GM12865 (cell line): ENCODE results near the gene NDUFB7.
"Not testable (repeated sequence)": the region's sequence is repeated elsewhere in the genome, so short reads cannot be mapped to it uniquely, and the experiment has no call there.

Experiments used
- DNase-seq: peaks from one replicate; pipeline ENCODE4 v3.0.0; 2010; ENCODE audit warnings: low read depth
- H3K4me3 ChIP-seq: 2 replicates; pipeline ENCODE4 v1.5.1; 2011; ENCODE audit warnings: mild to moderate bottlenecking, low read depth, low read length, control low read depth
- TF ChIP-seq, protein P1 (sequence below): IDR thresholded peaks from 2 replicates; pipeline ENCODE4 v1.5.1; 2011; ENCODE audit warnings: low read length, control low read depth, low read depth, inconsistent platforms; ENCODE audit not compliant: insufficient read depth; ENCODE audit errors: missing control alignments

NDUFB7 gene

GRCh38 chr19:14556662-14557188 lies 15.1 kb downstream of the NDUFB7 start:
- TF ChIP-seq, protein P1, sequence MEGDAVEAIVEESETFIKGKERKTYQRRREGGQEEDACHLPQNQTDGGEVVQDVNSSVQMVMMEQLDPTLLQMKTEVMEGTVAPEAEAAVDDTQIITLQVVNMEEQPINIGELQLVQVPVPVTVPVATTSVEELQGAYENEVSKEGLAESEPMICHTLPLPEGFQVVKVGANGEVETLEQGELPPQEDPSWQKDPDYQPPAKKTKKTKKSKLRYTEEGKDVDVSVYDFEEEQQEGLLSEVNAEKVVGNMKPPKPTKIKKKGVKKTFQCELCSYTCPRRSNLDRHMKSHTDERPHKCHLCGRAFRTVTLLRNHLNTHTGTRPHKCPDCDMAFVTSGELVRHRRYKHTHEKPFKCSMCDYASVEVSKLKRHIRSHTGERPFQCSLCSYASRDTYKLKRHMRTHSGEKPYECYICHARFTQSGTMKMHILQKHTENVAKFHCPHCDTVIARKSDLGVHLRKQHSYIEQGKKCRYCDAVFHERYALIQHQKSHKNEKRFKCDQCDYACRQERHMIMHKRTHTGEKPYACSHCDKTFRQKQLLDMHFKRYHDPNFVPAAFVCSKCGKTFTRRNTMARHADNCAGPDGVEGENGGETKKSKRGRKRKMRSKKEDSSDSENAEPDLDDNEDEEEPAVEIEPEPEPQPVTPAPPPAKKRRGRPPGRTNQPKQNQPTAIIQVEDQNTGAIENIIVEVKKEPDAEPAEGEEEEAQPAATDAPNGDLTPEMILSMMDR = peak; percentile 98
- DNase-seq = peak; percentile 91
- H3K4me3 ChIP-seq = no peak overlapping the region

GRCh38 chr19:14555918-14556661 lies 15.8 kb downstream of the NDUFB7 start:
- no peak overlapping the region for H3K4me3 ChIP-seq
- TF ChIP-seq, protein P1 = no peak
- no peak for DNase-seq

- TF ChIP-seq, protein P1 = no peak
- no peak for DNase-seq
- H3K4me3 ChIP-seq = no peak overlapping the region
Observed at GRCh38 chr19:14554382-14554812, 17.5 kb downstream of the NDUFB7 start.

GRCh38 chr19:14553939-14554243 lies 18.0 kb downstream of the NDUFB7 start:
- DNase-seq = no peak
- no peak overlapping the region for H3K4me3 ChIP-seq
- TF ChIP-seq, protein P1 = no peak

DNA sequence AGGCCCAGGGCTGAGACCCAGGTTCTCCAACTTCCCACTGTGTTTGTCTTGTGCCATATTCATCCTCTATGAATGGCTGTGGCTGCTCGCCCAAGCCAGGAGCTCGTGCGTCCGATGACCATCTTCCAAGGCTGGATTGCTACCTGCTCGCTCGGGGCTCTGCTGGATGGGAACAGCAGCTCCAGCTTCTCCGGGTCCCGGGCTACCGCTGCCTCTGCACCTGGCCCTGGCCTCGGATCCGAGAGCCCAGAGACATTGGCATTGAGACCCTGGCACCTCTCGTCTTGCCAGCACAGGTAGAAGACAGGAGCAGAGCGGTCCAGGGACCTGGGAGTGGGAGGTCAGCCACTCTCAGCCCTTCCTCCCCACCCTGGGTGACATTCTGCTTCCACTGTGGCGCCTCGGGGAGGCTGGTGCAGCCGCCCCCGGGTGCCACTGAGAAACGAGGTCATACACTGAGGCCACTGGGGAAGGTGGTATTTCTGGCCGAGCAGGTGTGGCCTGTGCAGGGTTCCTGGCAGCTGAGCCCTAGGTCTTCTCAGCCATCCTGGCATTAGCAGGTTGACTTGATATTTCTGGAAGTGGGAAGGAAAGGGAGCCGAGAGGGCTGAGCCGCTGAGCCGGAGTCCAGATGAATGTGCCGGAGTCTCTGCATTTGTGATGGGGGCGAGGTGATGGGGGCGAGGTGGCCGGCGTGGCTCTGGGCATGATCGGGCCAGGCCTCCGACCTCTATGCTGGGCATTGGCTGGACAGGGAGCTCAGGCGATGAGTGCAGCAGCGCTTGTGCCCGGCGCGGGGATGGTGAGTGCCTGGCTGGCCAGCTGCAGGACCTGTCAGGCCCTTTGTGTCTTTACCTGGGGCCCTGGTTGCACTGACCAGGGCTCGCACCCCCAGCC lies 18.6 kb downstream of the NDUFB7 start:
- TF ChIP-seq, protein P1 = no peak
- H3K4me3 ChIP-seq = no peak overlapping the region
- no peak for DNase-seq

DNA sequence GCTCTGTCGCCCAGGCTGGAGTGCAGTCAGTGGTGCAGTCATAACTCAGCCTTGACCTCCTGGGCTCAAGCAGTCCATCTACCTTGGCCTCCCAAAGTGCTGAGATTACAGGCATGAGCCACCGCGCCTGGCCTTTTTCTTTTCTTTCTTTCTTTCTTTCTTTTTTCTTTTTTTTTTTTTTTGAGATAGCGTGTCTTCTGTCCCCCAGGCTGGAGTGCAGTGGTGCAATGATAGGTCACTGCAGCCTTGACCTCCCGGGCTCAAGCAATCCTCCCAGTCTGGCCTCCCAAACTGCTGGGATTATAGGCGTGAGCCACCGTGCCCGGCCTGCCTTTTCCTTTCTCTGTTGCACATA lies 19.9 kb downstream of the NDUFB7 start:
- H3K4me3 ChIP-seq, DNase-seq: not testable (repeated sequence)

GRCh38 chr19:14551134-14552005 lies 20.5 kb downstream of the NDUFB7 start:
- not testable (repeated sequence) for H3K4me3 ChIP-seq
- peak; percentile 63 for DNase-seq
- TF ChIP-seq, protein P1 = peak; percentile 34
